Nephron progenitor cell (in vitro differentiated cells): ENCODE results near the gene IRX2.

ENCODE experiments used
- DNase-seq: peaks from one replicate; pipeline ENCODE4 v3.0.0; 2021
- H3K27ac Mint-ChIP-seq: 2 replicates; pipeline ENCODE4 v1.8.0; 2021; ENCODE audit warnings: mild to moderate bottlenecking, moderate library complexity, mixed read lengths
- H3K27me3 Mint-ChIP-seq: 2 replicates; pipeline ENCODE4 v1.8.0; 2021; ENCODE audit warnings: mild to moderate bottlenecking, low read depth, mixed read lengths; ENCODE audit not compliant: poor library complexity
- H3K36me3 Mint-ChIP-seq: 2 replicates; pipeline ENCODE4 v1.8.0; 2021; ENCODE audit warnings: low read depth, mixed read lengths
- H3K4me1 Mint-ChIP-seq: 2 replicates; pipeline ENCODE4 v1.8.0; 2021; ENCODE audit warnings: mixed read lengths
- H3K4me3 Mint-ChIP-seq: 2 replicates; pipeline ENCODE4 v1.8.0; 2021; ENCODE audit warnings: mild to moderate bottlenecking, moderate library complexity, mixed read lengths
- H3K9me3 Mint-ChIP-seq: 2 replicates; pipeline ENCODE4 v1.8.0; 2021; ENCODE audit warnings: mild to moderate bottlenecking, moderate library complexity, mixed read lengths
- CTCF ChIP-seq: fragments of 200-600 bp; sonication (generic); IDR thresholded peaks from 2 replicates; pipeline ENCODE4 v1.5.0; 2021; ENCODE audit warnings: antibody characterized with exemption

The IRX2 gene

GRCh38 chr5:2697446-2698200 is 53.9 kb downstream of the IRX2 start:
- Mint-ChIP-seq H3K4me1 (peaks cover 52% of the 10 kb centered on the region), H3K4me3 (no peak overlapping the region), H3K27me3 (peaks cover 14% of the 10 kb centered on the region), H3K27ac (no peak overlapping the region), H3K36me3 (no peaks in the 10 kb centered on the region), H3K9me3 (peaks cover 33% of the 10 kb centered on the region)
- no peak for TF ChIP-seq CTCF
- no peak for DNase-seq

GRCh38 chr5:2697041-2697440 is 54.4 kb downstream of the IRX2 start:
- no peak overlapping the region for H3K27ac Mint-ChIP-seq
- peaks cover 46% of the 10 kb centered on the region for H3K4me1 Mint-ChIP-seq
- DNase-seq = no peak
- no peak for TF ChIP-seq CTCF
- peaks cover 14% of the 10 kb centered on the region for H3K27me3 Mint-ChIP-seq
- H3K4me3 Mint-ChIP-seq = no peak overlapping the region
- H3K9me3 Mint-ChIP-seq = peaks cover 39% of the 10 kb centered on the region
- no peaks in the 10 kb centered on the region for H3K36me3 Mint-ChIP-seq
